Sigmoid colon (tissue), 7 donors: ENCODE measurements around the gene NLRC3. TPM values are rescaled to one million over a fixed set of nuclear protein-coding genes. Genes with fewer than 3 reads are reported as not detected.
"Not testable (repeated sequence)": the region's sequence is repeated elsewhere in the genome, so short reads cannot be mapped to it uniquely, and the experiment has no call there.

Experiments used
- DNase-seq: peaks from one replicate; pipeline ENCODE4 v3.0.0-alpha.2; 2019
- H3K27ac ChIP-seq, 4 donors: fragments of 200-600 bp; sonication (generic); one replicate each; pipeline ENCODE4 v1.5.1; 2016 to 2019; ENCODE audit warnings: mild to moderate bottlenecking in 1 of 4
- H3K27me3 ChIP-seq, 3 donors: fragments of 200-600 bp; sonication (generic); one replicate each; pipeline ENCODE4 v1.5.1; 2019; ENCODE audit warnings: mild to moderate bottlenecking in 1 of 3
- H3K36me3 ChIP-seq, 4 donors: fragments of 200-600 bp; sonication (generic); one replicate each; pipeline ENCODE4 v1.5.1; 2016 to 2019
- H3K4me1 ChIP-seq, 4 donors: fragments of 200-600 bp; sonication (generic); one replicate each; pipeline ENCODE4 v1.5.1; 2017 to 2019
- H3K4me3 ChIP-seq, 4 donors: fragments of 200-600 bp; sonication (generic); one replicate each; pipeline ENCODE4 v1.5.1; 2017 to 2019; ENCODE audit warnings: mild to moderate bottlenecking in 2 of 4, moderate library complexity in 1 of 4
- H3K9me3 ChIP-seq, 4 donors: fragments of 200-600 bp in 3 of 4; sonication (generic) in 3 of 4; one replicate each; pipeline versions ENCODE4 v1.5.1 to v1.6.1; 2013 to 2019
- CTCF ChIP-seq, 4 experiments: fragments of 450-650 bp in 3 of 4; fragments of 200-600 bp in 1 of 4; IDR thresholded peaks; one replicate each; pipeline ENCODE4 v1.5.1; 2016 to 2019; ENCODE audit warnings: antibody characterized with exemption in 4 of 4, mild to moderate bottlenecking in 3 of 4, moderate library complexity in 2 of 4
- EP300 ChIP-seq, 4 donors: sonication (generic); formaldehyde crosslinking; IDR thresholded peaks; one replicate each; pipeline ENCODE4 v1.6.1; 2017; ENCODE audit warnings: antibody characterized with exemption in 4 of 4
- POLR2A ChIP-seq, 2 donors: fragments of 450-650 bp; IDR thresholded peaks; one replicate each; pipeline ENCODE4 v1.6.1; 2016; ENCODE audit warnings: antibody characterized with exemption in 2 of 2, mild to moderate bottlenecking in 2 of 2, moderate library complexity in 2 of 2
- POLR2AphosphoS5 ChIP-seq, 4 donors: sonication (generic); formaldehyde crosslinking; IDR thresholded peaks; one replicate each; pipeline ENCODE4 v1.6.1; 2017; ENCODE audit warnings: antibody characterized with exemption in 4 of 4
- WGBS, 2 donors: extraction: QIAGEN DNeasy Blood & Tissue Kit; methylation state at CpG; one replicate each; pipeline ENCODE4 v1.1.7; 2013; 5-methylcytosine and 5-hydroxymethylcytosine counted together
- intact Hi-C: fragments of 100-400 bp; cut with DNase I; formaldehyde crosslinking; loops from one replicate; pipeline ENCODE4 v1.15.1; 2023
- polyA plus RNA-seq, 3 donors: library from polyadenylated mRNA; stranded (reverse); fragments of 200-250 nt; gene quantifications; one replicate each; pipeline ENCODE4 v1.2.3, GENCODE V29; 2013
- total RNA-seq, 4 donors: library from RNA; depleted of rRNA; stranded (reverse); fragments of >200 nt; gene quantifications; one replicate each; pipeline ENCODE4 v1.1.0, GENCODE V29; 2016
- donor health status: healthy with polysubstance abuse.
- donor health status: Bipolar disorder and iron deficiency.
- donor health status: healthy.

The NLRC3 gene
- total and polyA plus RNA-seq, 7 donors, result under 0.01 to 7.0 (median 0.27) TPM; not detected in 2

- Histone ChIP-seq H3K4me1 (peaks cover 0 to 4% (median 2%) of the 10 kb centered on the region in 4 donors), H3K36me3 (peaks cover 30 to 77% (median 37%) of the 10 kb centered on the region in 4 donors), H3K4me3 (no peak overlapping the region), H3K27me3 (no peaks in the 10 kb centered on the region), H3K27ac (no peak overlapping the region), H3K9me3 (no peaks in the 10 kb centered on the region)
- TF ChIP-seq CTCF (IDR thresholded peaks at IDR 0.05) (no peak), POLR2AphosphoS5 (IDR thresholded peaks at IDR 0.05) (no peak), EP300 (IDR thresholded peaks at IDR 0.05) (no peak), POLR2A (IDR thresholded peaks at IDR 0.05) (no peak)
- intact Hi-C loops, result no loop called here
- 96 to 98% methylated on average over 12 of the region's 12 CpGs for WGBS, 2 donors
- DNase-seq, result no peak
Observed at GRCh38 chr16:3530371-3530914, 46.8 kb downstream of the NLRC3 start.

GRCh38 chr16:3529175-3529574 is 48.0 kb downstream of the NLRC3 start:
- Histone ChIP-seq H3K4me1 (peaks cover 0 to 4% (median 2%) of the 10 kb centered on the region in 4 donors), H3K27ac (no peak overlapping the region), H3K36me3 (peaks cover 30 to 80% (median 35%) of the 10 kb centered on the region in 4 donors), H3K4me3 (no peak overlapping the region), H3K9me3 (no peaks in the 10 kb centered on the region), H3K27me3 (no peaks in the 10 kb centered on the region)
- DNase-seq, result no peak
- TF ChIP-seq CTCF (IDR thresholded peaks at IDR 0.05), result no peak
- TF ChIP-seq POLR2AphosphoS5 (IDR thresholded peaks at IDR 0.05), result no peak
- TF ChIP-seq POLR2A (IDR thresholded peaks at IDR 0.05), result no peak
- no peak for TF ChIP-seq EP300 (IDR thresholded peaks at IDR 0.05)
- intact Hi-C loops, result loop anchor here (10.0 kb wide), 1 partner anchor 86 kb away; the partner anchor contains the start of gene SLX4

- DNase-seq, result no peak
- WGBS, 2 donors, result 97% methylated on average over 2 of the region's 2 CpGs
- Histone ChIP-seq H3K9me3 (no peaks in the 10 kb centered on the region), H3K4me1 (peaks cover 0 to 4% (median 2%) of the 10 kb centered on the region in 4 donors), H3K4me3 (no peak overlapping the region), H3K27me3 (no peaks in the 10 kb centered on the region), H3K36me3 (peaks cover 22 to 80% (median 31%) of the 10 kb centered on the region in 4 donors), H3K27ac (no peak overlapping the region)
- intact Hi-C loops, result loop anchor here (10.0 kb wide), 1 partner anchor 86 kb away; the partner anchor contains the start of gene SLX4
- TF ChIP-seq POLR2A (IDR thresholded peaks at IDR 0.05) (no peak), POLR2AphosphoS5 (IDR thresholded peaks at IDR 0.05) (no peak), CTCF (IDR thresholded peaks at IDR 0.05) (no peak), EP300 (IDR thresholded peaks at IDR 0.05) (no peak)
Observed at GRCh38 chr16:3528406-3528805, 48.8 kb downstream of the NLRC3 start.

DNA sequence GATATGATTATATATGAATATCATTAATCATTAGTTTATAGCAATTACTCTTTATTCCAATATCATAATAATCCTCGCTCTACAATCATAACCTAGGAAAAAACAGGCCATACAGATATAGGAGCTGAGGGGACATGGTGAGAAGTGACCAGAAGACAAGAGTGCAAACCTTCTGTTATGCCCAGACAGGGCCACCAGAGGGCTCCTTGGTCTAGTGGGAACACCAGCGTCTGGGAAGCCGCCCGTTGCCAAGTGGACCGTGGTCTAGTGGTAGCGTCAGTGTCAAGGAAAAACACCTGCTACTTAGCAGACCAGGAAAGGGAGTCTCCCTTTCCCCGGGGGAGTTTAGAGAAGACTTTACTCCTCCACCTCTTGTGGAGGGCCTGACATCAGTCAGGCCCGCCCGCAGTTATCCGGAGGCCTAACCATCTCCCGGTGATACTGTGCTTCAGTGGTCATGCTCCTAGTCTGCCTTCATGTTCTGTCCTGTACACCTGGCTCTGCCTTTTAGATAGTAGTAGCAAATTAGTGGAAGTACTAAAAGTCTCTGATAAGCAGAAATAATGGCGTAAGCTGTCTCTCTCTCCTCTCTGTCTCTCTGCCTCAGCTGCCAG is 49.9 kb downstream of the NLRC3 start:
- not testable (repeated sequence) for H3K27me3 ChIP-seq, H3K9me3 ChIP-seq, H3K27ac ChIP-seq, H3K4me1 ChIP-seq, H3K4me3 ChIP-seq
- intact Hi-C loops, result loop anchor here (10.0 kb wide), 1 partner anchor 87 kb away; the partner anchor contains the start of gene SLX4
- WGBS, 2 donors, result 77 to 84% methylated on average over 12 of the region's 12 CpGs
- H3K36me3 ChIP-seq, result peaks cover 13 to 75% (median 24%) of the 10 kb centered on the region in 4 donors
- peak; percentile 87 for DNase-seq
- TF ChIP-seq POLR2AphosphoS5 (IDR thresholded peaks at IDR 0.05), result peak in 1 of 4 donors; percentile 8
- TF ChIP-seq CTCF (IDR thresholded peaks at IDR 0.05), result peak in 3 of 4 experiments; percentile 26 to 65 (median 60)
